Esophagus (tissue), 2 donors: ENCODE measurements around the gene NOS1AP. TPM values are rescaled to one million over a fixed set of nuclear protein-coding genes. Genes with fewer than 3 reads are reported as not detected.

ENCODE experiments used
- H3K27ac ChIP-seq, 2 donors: one replicate each; pipeline ENCODE4 v1.5.1; 2013; ENCODE audit warnings: low read depth in 2 of 2, mild to moderate bottlenecking in 2 of 2, inconsistent platforms in 1 of 2, low read length in 1 of 2, moderate library complexity in 1 of 2
- H3K27me3 ChIP-seq, 2 donors: one replicate each; pipeline ENCODE4 v1.6.1; 2013; ENCODE audit warnings: low read length in 2 of 2, control low read depth in 1 of 2, mild to moderate bottlenecking in 1 of 2; ENCODE audit not compliant: insufficient read depth in 2 of 2, control insufficient read depth in 1 of 2
- H3K36me3 ChIP-seq, 2 donors: one replicate each; pipeline ENCODE4 v1.6.1; 2013; ENCODE audit warnings: low read length in 1 of 2; ENCODE audit not compliant: control insufficient read depth in 2 of 2, insufficient read depth in 2 of 2
- H3K4me1 ChIP-seq, 2 donors: one replicate each; pipeline ENCODE4 v1.6.1; 2013; ENCODE audit warnings: low read length in 1 of 2; ENCODE audit not compliant: control insufficient read depth in 2 of 2, insufficient read depth in 2 of 2
- H3K4me3 ChIP-seq, 2 donors: one replicate each; pipeline ENCODE4 v1.5.1; 2013; ENCODE audit warnings: low read length in 2 of 2, mild to moderate bottlenecking in 2 of 2, low read depth in 1 of 2, moderate library complexity in 1 of 2
- H3K9me3 ChIP-seq, 2 donors: one replicate each; pipeline ENCODE4 v1.6.1; 2013; ENCODE audit warnings: mild to moderate bottlenecking in 2 of 2, low read depth in 1 of 2, low read length in 1 of 2, moderate library complexity in 1 of 2; ENCODE audit not compliant: control insufficient read depth in 2 of 2, insufficient read depth in 1 of 2
- WGBS, 2 donors: extraction: QIAGEN DNeasy Blood & Tissue Kit; methylation state at CpG; one replicate each; pipeline ENCODE4 v1.1.7; 2013; 5-methylcytosine and 5-hydroxymethylcytosine counted together
- polyA plus RNA-seq, 2 donors: library from polyadenylated mRNA; stranded (reverse); fragments of 200-250 nt; gene quantifications; one replicate each; pipeline ENCODE4 v1.2.3, GENCODE V29; 2013
- donor health status: healthy with polysubstance abuse.
- donor health status: Bipolar disorder and iron deficiency.

The NOS1AP gene
- polyA plus RNA-seq, 2 donors: 0.53 to 0.98 TPM

GRCh38 chr1:162234571-162234970, 165.1 kb downstream of the NOS1AP start:
- 96 to 98% methylated on average over 2 of the region's 2 CpGs for WGBS, 2 donors
- H3K27me3 ChIP-seq: no peaks in the 10 kb centered on the region
- H3K4me3 ChIP-seq: no peak overlapping the region
- no peaks in the 10 kb centered on the region for H3K9me3 ChIP-seq
- no peak overlapping the region for H3K27ac ChIP-seq
- H3K4me1 ChIP-seq: no peaks in the 10 kb centered on the region
- no peaks in the 10 kb centered on the region for H3K36me3 ChIP-seq

GRCh38 chr1:162235241-162235800, 165.8 kb downstream of the NOS1AP start:
- H3K4me3 ChIP-seq: no peak overlapping the region
- H3K9me3 ChIP-seq: no peaks in the 10 kb centered on the region
- H3K27ac ChIP-seq: no peak overlapping the region
- H3K4me1 ChIP-seq: peaks cover 0 to 3% of the 10 kb centered on the region in 2 donors
- WGBS, 2 donors: 70 to 72% methylated on average over 7 of the region's 7 CpGs
- no peaks in the 10 kb centered on the region for H3K36me3 ChIP-seq
- H3K27me3 ChIP-seq: no peaks in the 10 kb centered on the region

GRCh38 chr1:162236201-162236600, 166.7 kb downstream of the NOS1AP start:
- H3K36me3 ChIP-seq: no peaks in the 10 kb centered on the region
- no peak overlapping the region for H3K4me3 ChIP-seq
- no peaks in the 10 kb centered on the region for H3K9me3 ChIP-seq
- no peak overlapping the region for H3K27ac ChIP-seq
- WGBS, 2 donors: 74 to 79% methylated on average over 3 of the region's 3 CpGs
- peaks cover 3% of the 10 kb centered on the region in 2 donors for H3K4me1 ChIP-seq
- H3K27me3 ChIP-seq: no peaks in the 10 kb centered on the region

GRCh38 chr1:162236618-162237017, 167.1 kb downstream of the NOS1AP start:
- H3K27ac ChIP-seq: no peak overlapping the region
- no peak overlapping the region for H3K4me3 ChIP-seq
- H3K4me1 ChIP-seq: peaks cover 3% of the 10 kb centered on the region in 2 donors
- H3K27me3 ChIP-seq: no peaks in the 10 kb centered on the region
- H3K36me3 ChIP-seq: no peaks in the 10 kb centered on the region
- no peaks in the 10 kb centered on the region for H3K9me3 ChIP-seq
- WGBS, 2 donors: 90 to 91% methylated on average over 2 of the region's 2 CpGs

- Histone ChIP-seq H3K4me1 (peaks cover 3% of the 10 kb centered on the region in 2 donors), H3K27ac (no peak overlapping the region)
- 53 to 54% methylated on average over 4 of the region's 4 CpGs for WGBS, 2 donors
Observed at GRCh38 chr1:162240577-162240976, 171.1 kb downstream of the NOS1AP start.

GRCh38 chr1:162242804-162243203, 173.3 kb downstream of the NOS1AP start:
- Histone ChIP-seq H3K27ac (no peak overlapping the region), H3K9me3 (no peaks in the 10 kb centered on the region)
- WGBS, 2 donors: 95 to 97% methylated on average over 6 of the region's 6 CpGs

More at GRCh38 chr1:162240577-162240976, 171.1 kb downstream of the NOS1AP start:
- Histone ChIP-seq H3K4me3 (no peak overlapping the region), H3K27me3 (no peaks in the 10 kb centered on the region), H3K9me3 (no peaks in the 10 kb centered on the region), H3K36me3 (no peaks in the 10 kb centered on the region)

GRCh38 chr1:162248854-162249535, 179.5 kb downstream of the NOS1AP start:
- Histone ChIP-seq H3K27ac (no peak overlapping the region), H3K4me3 (no peak overlapping the region), H3K9me3 (no peaks in the 10 kb centered on the region), H3K4me1 (no peaks in the 10 kb centered on the region), H3K36me3 (no peaks in the 10 kb centered on the region), H3K27me3 (no peaks in the 10 kb centered on the region)
- WGBS, 2 donors: 80 to 84% methylated on average over 3 of the region's 3 CpGs

More at GRCh38 chr1:162242804-162243203, 173.3 kb downstream of the NOS1AP start:
- H3K4me1 ChIP-seq: peaks cover 3% of the 10 kb centered on the region in 2 donors
- no peaks in the 10 kb centered on the region for H3K36me3 ChIP-seq
- no peaks in the 10 kb centered on the region for H3K27me3 ChIP-seq
- no peak overlapping the region for H3K4me3 ChIP-seq

- H3K27ac ChIP-seq: no peak overlapping the region
- no peaks in the 10 kb centered on the region for H3K27me3 ChIP-seq
- H3K4me3 ChIP-seq: no peak overlapping the region
- H3K9me3 ChIP-seq: no peaks in the 10 kb centered on the region
- WGBS, 2 donors: 79 to 82% methylated on average over 2 of the region's 2 CpGs
- H3K4me1 ChIP-seq: no peaks in the 10 kb centered on the region
- H3K36me3 ChIP-seq: no peaks in the 10 kb centered on the region
Observed at GRCh38 chr1:162250004-162250730, 180.7 kb downstream of the NOS1AP start.

GRCh38 chr1:162251102-162251501, 181.6 kb downstream of the NOS1AP start:
- Histone ChIP-seq H3K4me3 (no peak overlapping the region), H3K36me3 (no peaks in the 10 kb centered on the region), H3K27me3 (no peaks in the 10 kb centered on the region), H3K9me3 (no peaks in the 10 kb centered on the region), H3K4me1 (no peaks in the 10 kb centered on the region), H3K27ac (no peak overlapping the region)
- 89 to 94% methylated on average over 2 of the region's 2 CpGs for WGBS, 2 donors
